AG04449 (cell line): ENCODE measurements around the gene CCR5AS.
"Not testable (repeated sequence)": the region's sequence is repeated elsewhere in the genome, so short reads cannot be mapped to it uniquely, and the experiment has no call there.

Source experiments
- CTCF ChIA-PET: fragments of 350-600 bp; formaldehyde crosslinking; extraction: SDS; loops from one replicate; lab custom pipeline; 2021; ENCODE audit warnings: antibody characterized with exemption; lab: Yijun Ruan, JAX
- POLR2A ChIA-PET: fragments of 400-600, 350-600 bp; formaldehyde crosslinking; extraction: SDS; loops from one replicate; lab custom pipeline; 2020; ENCODE audit warnings: antibody characterized with exemption, inconsistent platforms; lab: Yijun Ruan, JAX
- DNase-seq: peaks from one replicate; pipeline ENCODE4 v3.0.0-alpha.2; 2010; ENCODE audit warnings: low read depth, low spot score
- H3K4me3 ChIP-seq: 2 replicates; pipeline ENCODE4 v1.5.1; 2011; ENCODE audit warnings: low read depth, mild to moderate bottlenecking, control low read depth, low read length
- TF ChIP-seq, protein P1 (sequence below): IDR thresholded peaks from one replicate; pipeline ENCODE4 v1.5.1; 2011; ENCODE audit warnings: mild to moderate bottlenecking, moderate library complexity, low read length, control low read depth, inconsistent platforms; ENCODE audit not compliant: insufficient read depth; ENCODE audit errors: missing control alignments

CCR5AS gene

GRCh38 chr3:46334741-46335478 lies 72.0 kb downstream of the CCR5AS start:
- peak; percentile 53 for DNase-seq
- CTCF ChIA-PET, result no interaction called here
- H3K4me3 ChIP-seq, result no peak overlapping the region
- POLR2A ChIA-PET, result interaction anchor here (0.7 kb wide), 1 partner anchor 20 kb away, joined by 3 read pairs; no protein-coding TSS in a partner anchor
- TF ChIP-seq, protein P1, sequence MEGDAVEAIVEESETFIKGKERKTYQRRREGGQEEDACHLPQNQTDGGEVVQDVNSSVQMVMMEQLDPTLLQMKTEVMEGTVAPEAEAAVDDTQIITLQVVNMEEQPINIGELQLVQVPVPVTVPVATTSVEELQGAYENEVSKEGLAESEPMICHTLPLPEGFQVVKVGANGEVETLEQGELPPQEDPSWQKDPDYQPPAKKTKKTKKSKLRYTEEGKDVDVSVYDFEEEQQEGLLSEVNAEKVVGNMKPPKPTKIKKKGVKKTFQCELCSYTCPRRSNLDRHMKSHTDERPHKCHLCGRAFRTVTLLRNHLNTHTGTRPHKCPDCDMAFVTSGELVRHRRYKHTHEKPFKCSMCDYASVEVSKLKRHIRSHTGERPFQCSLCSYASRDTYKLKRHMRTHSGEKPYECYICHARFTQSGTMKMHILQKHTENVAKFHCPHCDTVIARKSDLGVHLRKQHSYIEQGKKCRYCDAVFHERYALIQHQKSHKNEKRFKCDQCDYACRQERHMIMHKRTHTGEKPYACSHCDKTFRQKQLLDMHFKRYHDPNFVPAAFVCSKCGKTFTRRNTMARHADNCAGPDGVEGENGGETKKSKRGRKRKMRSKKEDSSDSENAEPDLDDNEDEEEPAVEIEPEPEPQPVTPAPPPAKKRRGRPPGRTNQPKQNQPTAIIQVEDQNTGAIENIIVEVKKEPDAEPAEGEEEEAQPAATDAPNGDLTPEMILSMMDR, result no peak

DNA sequence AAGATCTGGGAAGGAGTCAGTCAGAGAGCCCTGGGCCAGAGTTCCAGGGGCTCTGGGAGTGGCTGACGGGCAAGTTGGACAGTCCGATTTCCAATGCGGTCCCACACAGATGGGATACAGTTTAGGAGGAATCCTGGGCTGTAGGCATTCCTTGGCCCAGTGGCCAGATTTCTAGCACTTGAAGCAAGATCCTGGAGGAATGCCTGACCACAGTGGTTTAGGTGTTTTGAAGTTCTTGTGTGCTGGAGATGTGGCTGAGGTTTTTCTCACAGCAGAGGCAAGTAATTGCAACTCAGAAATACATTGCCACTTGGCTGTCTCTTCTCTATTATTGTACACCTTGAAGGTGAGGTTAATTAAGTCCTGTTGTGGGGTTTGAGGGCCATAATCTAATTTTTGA lies 76.2 kb downstream of the CCR5AS start:
- POLR2A ChIA-PET, DNase-seq, CTCF ChIA-PET, H3K4me3 ChIP-seq: not testable (repeated sequence)

DNA sequence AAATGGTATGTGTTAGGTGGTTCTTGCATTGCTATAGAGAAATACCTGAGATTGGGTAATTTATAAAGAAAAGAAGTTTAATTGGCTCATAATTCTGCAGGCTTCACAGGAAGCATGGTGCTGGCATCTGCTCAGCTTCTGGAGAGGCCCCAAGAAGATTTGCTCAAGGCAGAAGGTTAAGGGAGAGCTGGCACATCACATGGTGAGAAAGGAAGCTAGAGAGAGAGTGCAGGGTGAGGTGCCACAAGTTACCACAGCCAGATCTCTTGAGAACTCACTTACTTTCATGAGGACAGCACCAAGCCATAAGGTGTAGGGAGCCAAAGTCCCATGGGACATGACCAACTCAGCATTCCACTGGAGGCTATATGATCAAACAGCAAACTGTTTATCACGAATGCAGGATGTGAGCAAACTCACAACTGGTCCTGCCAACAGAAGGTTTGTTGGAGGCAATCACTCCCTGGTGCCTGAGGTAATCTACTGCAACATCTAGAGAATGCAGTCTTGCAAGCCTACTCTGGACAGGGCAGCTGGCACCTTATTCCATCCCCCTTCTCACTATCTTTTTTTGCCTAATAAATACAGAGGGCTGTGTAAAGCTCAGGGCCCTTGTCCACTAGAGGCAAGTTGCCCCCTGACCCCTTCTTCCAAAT lies 81.1 kb downstream of the CCR5AS start:
- CTCF ChIA-PET, result no interaction called here
- DNase-seq, result no peak
- H3K4me3 ChIP-seq, result no peak overlapping the region
- TF ChIP-seq, protein P1, result no peak
- POLR2A ChIA-PET, result no interaction called here

DNA sequence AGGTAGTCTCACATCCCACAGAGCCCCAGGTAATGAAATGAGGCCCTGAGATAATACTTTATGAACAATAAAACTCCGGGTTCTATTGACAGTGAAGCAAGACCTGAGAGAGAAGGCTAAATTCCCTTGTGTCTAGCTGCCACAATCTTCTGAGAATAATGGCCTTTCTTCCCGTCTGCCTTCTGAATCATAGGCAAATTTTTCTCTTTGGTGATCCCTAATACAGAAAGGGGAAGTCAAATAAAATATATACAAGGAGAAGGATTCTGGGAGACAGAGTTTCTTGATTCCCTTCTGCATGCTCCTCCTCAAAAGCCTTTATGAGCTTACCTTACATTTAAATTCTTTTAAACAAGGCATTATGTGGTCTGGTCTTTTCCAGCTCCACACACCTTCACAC lies 82.8 kb downstream of the CCR5AS start:
- no peak overlapping the region for H3K4me3 ChIP-seq
- ChIA-PET POLR2A (no interaction called here), CTCF (no interaction called here)
- no peak for DNase-seq
- TF ChIP-seq, protein P1, result no peak

GRCh38 chr3:46321461-46322104 lies 85.3 kb downstream of the CCR5AS start:
- DNase-seq, result no peak
- ChIA-PET POLR2A (no interaction called here), CTCF (no interaction called here)
- no peak overlapping the region for H3K4me3 ChIP-seq
- TF ChIP-seq, protein P1, result no peak

- no peak for DNase-seq
- CTCF ChIA-PET, result no interaction called here
- TF ChIP-seq, protein P1, result no peak
- no peak overlapping the region for H3K4me3 ChIP-seq
- POLR2A ChIA-PET, result no interaction called here
Measured at GRCh38 chr3:46318207-46318927, 88.5 kb downstream of the CCR5AS start.
